Stimulated activated CD8-positive, alpha-beta memory T cell treated with anti-CD3 and anti-CD28 coated beads, Interleukin-7, amount 100 ng/mL, for 24 hours (primary cell): ENCODE results near the gene OR4K1.
"Not testable (repeated sequence)": the region's sequence is repeated elsewhere in the genome, so short reads cannot be mapped to it uniquely, and the experiment has no call there.

ENCODE experiments used
- DNase-seq: peaks from one replicate; pipeline ENCODE4 v3.0.0-alpha.2; 2020; ENCODE audit warnings: low read depth

The OR4K1 gene, protein sequence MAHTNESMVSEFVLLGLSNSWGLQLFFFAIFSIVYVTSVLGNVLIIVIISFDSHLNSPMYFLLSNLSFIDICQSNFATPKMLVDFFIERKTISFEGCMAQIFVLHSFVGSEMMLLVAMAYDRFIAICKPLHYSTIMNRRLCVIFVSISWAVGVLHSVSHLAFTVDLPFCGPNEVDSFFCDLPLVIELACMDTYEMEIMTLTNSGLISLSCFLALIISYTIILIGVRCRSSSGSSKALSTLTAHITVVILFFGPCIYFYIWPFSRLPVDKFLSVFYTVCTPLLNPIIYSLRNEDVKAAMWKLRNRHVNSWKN

DNA sequence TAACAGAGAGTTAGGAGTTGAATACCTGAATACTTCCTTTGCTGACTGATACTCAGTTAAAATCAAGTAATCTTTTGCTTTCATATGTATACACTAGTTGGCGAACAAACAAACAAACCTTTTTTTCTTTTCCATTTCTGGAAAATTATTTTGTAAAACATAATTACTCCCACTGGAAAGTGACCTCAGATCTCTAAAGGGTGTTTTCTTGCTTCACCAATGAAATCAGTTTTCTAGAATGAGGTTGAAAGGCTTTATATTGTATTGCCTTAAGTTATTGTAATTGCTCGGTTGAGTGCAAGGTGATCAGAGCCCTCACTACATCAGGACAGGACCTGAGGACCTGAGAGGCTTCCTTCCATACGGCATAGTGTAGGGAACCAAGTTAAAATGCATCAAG lies at the start of gene OR4K1:
Gene OR4K1, plus strand, starts transcription at position 301 of the 400 bp plus-strand sequence. CDS start 4,750 bp downstream, outside the sequence.
- no peak for DNase-seq

DNA sequence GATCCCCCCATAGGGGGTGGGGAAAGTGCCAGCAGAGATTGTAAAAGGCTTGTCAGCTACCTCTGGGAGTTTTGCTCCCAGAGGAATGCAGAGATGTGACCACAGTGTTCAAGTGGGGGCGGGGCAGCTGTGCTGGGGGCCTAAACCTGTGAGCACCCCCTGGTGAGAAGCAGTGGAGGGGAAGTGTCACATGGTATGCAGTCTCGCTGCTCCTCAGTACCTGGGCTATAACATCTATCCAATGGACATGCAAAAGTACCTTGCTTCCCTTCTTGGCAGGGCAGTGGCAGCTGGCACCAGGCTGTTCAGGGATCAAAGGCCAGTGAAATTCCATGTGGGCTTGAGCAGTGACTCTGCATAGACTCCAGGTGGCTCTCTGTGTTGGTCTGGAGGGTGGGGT lies 35.4 kb upstream of the OR4K1 start:
- no peak for DNase-seq

DNA sequence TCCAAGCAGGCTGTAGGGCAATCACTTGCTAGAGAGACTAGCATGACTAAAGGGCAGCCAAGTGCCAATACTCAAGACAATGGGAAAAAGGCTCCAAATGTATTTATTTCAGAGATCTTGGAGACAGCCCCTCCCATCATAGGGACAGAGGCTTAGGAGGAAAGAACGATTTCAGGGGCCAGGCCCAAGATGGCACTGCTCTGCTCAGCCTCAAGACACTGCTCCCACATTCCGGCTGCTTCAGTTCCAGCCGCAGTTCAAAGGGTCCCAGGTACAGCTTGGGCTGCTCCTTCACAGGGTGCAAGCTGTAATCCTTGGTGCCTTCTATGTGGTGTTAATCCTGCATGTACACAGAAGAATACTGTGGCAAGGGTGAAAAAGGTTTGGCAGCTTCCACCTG lies 29.7 kb upstream of the OR4K1 start:
- DNase-seq: no peak

DNA sequence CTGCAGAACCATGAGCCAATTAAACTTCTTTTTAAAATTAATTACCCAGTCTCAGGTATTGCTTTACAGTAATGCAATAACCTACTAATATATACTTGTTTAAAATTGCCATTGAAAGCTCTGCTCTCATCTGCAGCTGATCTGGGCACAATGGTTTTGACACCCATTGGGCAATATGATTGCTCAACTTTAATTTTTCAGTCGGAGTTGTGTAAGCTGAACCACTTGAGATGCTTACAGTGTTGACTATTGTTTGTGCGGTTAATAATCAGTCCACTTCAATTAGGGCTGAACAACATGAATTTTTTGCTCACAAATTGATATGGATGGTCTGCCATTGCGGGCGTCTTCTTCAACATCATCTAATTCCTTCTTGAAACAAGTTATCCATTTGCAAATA lies 28.3 kb upstream of the OR4K1 start:
- DNase-seq: no peak

DNA sequence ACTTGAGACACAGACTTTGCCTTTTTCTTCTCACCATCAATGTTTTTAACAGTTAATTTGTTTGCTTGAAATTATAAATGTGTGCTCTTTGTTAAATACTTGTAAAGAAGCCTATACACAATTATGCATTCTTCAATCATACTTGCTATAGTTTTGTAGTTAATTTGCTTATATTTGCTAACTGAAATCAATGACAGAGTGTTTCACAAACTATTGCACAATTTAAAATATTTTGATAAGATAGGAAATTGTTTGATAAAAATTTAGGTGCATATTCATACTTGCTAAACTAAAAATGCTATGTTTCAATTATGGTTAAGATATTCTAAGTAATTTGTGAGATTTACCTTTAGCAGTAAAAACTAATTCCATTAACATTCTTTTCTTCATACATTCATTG lies 24.1 kb upstream of the OR4K1 start:
- DNase-seq: no peak

DNA sequence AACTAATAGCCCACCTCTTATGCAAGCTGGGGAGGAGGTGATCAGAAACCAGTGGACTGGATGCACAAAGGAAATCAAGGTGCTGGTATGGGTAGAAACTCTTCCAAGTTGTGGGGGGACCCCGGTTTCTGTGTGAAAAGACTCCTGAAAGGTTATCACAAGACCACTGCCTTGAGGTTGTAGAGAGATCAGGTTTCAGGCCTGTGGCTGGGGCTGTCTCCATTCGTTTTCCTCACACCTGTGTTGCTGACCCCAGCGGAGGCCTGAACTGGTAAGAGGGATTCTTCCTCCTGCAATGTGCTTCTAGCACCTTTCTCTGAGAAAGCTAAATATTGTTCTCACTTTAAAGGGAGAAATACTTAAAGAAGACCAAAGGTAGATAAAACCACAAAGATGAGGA lies 19.6 kb upstream of the OR4K1 start:
- DNase-seq: no peak

DNA sequence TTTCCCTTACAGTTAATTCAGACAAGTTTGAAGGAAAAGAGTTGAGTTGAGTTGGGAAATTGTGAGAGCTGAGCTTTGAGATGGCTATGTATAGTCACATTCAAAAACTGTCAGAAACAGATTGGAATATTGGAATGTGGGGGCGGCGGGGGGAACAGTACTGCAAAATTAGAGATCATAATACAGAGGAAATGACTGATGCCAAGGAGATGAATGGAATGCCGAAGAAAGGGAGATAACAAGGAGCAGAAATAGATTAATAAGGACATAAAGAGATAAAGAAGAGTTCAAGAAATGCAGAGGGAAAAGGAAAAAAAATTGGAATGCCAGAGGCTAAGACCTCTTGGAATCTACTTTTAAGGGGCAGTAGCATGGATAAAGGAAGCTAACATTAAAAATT lies 13.5 kb upstream of the OR4K1 start:
- DNase-seq: no peak

DNA sequence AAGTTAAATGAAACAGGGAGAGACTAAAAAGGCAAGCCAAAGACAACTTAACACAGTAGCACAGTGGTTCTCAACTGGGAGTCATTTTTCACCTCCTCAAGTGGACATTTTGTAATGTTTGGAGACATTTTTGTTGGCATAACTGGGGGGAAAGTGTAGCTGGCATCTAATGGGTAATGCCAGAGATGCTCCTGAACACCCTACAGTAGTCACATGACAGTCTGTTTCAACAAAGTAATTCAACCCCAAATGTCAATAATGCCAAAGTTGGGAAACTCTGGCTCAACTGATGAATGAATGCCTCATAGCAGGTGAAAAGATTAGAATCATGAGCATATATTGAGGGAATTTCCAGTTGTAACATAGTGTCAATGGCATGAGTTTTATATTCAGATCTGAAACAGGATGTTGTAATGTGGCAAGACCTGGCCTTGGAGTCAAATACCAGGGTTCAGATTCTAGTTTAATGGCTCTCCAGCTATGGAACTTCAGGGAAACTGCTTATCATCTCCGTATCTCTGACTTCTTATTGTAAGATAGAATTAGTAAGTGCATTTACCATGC lies 12.7 kb upstream of the OR4K1 start:
- no peak for DNase-seq

DNA sequence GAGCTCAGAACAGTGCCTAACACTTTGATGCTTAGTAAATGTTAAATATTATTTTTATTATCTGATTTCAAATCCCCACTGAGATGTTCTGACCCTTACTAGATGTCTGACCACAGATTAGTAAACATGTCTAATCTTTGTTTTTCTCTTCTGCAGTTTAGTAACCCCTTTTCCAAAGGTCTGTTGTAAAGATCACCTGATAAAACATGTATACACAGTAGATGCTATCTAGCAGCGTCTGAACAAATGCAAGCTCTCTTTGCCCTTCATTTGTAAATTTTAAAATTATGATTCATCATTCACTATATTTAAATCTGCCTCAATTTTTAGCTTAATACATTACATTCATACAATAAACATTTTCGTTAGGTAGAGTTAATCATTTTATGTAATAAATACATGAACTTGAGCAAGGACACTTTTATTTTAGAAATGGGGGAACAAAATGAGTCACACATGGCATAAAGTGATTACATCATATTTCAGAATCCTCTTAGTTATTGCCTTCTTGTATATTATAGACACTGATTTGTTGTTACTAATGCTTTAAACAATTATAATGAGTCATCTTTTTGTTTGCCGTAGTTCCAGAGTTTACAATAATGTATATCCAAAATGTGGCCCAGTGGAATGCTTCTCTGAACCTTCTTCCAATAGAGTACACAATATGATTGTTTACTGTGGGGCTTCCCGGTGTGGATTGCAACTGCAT lies 12.0 kb upstream of the OR4K1 start:
- no peak for DNase-seq

DNA sequence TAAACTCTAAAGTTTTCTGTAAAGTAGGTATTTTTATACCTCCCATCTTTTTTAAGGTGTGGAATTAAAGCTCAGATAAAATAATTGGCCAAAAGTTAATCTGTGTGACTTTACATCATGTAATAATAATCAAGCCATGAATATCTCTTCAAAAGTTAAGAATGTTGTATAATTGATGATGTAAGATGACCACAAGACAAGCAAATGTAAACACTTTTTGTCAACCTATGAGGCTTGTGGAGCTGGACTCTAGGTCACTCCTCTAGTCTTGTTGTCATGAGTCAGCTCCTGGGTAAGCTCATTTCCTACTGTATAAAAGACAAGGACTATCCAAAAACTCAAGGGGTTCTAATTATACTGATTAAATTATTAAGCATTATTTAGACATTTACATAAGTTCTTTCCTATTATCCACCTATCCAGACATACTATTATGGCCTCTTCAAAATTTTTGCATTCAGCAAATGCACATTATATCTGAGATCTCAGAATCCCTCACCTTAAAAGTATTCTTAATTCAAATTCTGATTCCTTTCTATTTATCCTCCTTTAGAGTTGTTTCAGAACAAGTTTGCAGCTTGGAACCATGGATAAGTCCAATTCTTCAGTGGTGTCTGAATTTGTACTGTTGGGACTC lies 10.6 kb upstream of the OR4K1 start, which contains the start of gene OR4K5:
Gene OR4K5, plus strand, starts transcription at position 587 of the 637 bp plus-strand sequence. Its CDS starts 0 bp downstream, at position 587.
- DNase-seq: no peak

DNA sequence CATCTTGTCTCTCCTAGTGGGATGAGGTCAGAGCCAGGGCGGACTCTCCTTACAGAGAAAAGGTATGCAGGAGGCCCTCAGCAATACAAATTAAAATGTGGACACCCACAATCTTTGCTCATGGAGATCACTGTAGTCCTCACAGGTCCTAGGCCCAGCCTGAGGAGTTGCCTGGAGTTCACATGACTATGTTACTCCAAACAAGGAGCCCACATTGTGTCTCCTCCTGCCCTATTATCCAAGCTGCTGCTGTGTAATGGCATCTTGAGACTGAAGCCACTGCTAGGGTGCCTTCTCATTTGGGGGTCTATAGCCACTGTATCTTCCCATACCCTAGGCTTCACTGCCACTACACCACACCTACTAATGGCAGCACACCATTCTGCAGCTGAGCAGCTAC lies 11.0 kb downstream of the OR4K1 start:
- no peak for DNase-seq

DNA sequence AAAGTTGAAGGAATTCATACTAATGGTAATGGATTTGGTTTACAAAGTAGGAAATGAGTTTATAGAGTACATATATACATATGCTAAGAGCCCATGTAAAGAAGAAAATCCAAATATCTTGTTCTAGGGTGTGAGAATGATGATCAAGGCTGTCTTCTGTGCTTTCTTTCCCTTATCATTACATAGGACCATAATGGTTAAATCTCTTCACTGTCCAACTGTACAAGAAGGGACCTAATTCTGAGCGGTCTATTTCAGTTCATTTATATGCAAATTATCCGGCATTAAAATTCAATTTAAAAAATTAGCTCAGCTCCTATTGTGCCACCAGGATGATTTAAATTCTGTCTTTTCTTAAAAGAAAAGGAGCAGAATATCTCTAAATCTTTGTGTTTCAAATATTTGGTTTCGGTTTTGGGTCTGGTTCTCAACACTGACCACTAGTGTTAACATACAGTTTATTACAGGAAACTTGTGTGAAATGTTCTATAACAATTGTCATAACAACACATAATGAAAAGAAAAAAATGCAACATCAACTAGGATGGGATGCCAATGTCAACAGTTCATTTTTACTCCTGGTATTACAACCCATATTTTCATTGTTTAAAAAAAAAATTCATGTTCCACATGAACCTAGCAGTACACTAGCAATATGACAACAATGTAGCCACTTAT lies 16.8 kb downstream of the OR4K1 start:
- DNase-seq: no peak

DNA sequence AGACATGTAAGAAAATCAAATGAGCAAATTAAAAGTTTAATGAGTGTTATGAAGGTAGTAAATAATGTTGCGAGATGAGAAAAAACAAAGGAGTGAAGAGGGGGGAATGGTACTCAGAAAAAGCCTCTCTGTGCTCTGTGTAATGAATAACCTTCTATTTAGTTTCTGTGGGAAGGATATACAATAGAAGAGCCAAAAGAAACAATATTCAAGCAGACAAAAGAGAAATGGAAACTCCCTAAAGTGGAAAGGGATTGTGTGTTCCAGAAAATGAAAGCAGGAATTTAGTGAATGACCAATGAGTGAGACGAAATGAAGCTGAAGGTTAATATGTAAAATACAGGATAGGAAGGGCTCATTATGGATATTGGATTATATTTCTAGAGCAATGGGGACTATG lies 18.5 kb downstream of the OR4K1 start:
- DNase-seq: no peak

DNA sequence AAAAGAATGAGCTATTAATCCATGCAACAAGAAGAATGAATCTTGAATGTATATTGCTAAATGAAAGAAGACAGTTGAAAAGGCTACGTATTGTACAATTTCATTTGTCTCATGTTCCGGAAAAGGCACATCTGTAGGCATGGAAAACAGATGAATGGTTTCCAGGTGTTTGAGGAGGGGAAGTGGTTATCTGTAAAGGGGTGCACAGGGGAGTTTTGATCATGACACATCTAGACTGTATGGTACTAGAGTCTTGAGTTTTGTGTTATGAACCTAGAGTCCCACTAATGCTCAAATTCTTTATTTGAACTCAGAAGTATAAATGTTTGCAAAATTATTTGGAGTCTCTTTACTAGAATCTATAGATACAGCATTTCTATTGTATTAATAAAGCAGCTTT lies 39.0 kb downstream of the OR4K1 start:
- DNase-seq: not testable (repeated sequence)

DNA sequence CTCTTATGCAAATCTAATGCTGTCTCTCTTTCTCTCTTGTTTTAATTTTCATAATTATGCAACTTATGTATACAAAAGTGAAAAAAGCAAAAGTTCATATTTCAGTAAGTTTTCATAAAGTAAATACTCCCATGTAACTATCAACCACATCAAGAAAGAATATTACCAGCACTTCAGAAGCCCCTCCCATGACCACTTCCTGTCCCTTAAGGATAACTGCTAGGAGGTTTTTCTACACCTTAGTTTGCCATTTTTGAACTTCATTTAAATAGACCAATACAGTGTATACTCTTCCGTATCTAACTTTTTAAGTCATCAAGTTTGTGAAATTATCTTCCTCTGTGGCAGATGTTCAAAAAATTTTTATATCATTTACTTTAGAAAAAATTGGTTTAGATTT lies 44.1 kb downstream of the OR4K1 start:
- DNase-seq: no peak

DNA sequence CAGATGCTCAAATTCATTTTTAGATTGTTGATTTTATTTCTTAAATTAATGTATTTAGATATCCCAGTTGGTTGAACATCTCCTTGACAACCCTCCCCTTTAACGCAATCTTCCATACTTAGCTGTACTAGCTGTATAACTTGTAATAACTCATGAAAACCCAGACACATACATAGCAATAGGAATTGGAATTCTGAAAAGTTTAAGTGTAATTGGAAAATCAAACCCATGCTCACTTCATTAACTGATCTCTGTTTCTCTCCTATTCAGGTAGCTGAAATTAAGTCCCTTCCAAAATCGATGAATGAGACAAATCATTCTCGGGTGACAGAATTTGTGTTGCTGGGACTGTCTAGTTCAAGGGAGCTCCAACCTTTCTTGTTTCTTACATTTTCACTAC lies 44.6 kb downstream of the OR4K1 start, which contains the start of gene OR4K15:
Gene OR4K15, plus strand, starts transcription at position 301 of the 400 bp plus-strand sequence. Its CDS starts 0 bp downstream, at position 301.
- DNase-seq: no peak
